GM12874 (cell line): ENCODE data around the gene ATP8A2.

Experiments
- TF ChIP-seq, protein P1 (sequence below): IDR thresholded peaks from 2 replicates; pipeline ENCODE4 v1.5.1; 2011; ENCODE audit warnings: low read depth, mild to moderate bottlenecking, control low read depth, low read length, moderate library complexity; ENCODE audit not compliant: insufficient read depth

Gene ATP8A2

DNA sequence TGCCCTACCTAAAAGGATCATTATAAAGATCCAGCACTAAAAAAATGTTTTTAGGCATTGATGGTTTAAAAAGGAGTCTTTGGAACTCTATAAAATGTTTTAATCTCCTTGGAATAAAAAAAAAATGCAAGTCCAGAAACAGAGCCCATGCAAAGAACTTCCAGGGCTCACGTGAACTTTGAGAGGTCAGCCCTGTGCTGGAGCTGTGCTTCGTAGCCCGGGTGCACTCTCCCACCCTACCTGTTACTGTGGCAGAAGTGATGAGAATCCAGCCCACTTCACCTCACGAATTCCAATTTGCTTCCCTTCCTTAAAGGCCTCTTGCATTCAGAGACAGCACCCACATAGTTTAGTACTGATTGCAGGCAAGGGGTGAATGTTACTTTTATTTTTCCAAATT lies 412.3 kb downstream of the ATP8A2 start:
- TF ChIP-seq, protein P1, sequence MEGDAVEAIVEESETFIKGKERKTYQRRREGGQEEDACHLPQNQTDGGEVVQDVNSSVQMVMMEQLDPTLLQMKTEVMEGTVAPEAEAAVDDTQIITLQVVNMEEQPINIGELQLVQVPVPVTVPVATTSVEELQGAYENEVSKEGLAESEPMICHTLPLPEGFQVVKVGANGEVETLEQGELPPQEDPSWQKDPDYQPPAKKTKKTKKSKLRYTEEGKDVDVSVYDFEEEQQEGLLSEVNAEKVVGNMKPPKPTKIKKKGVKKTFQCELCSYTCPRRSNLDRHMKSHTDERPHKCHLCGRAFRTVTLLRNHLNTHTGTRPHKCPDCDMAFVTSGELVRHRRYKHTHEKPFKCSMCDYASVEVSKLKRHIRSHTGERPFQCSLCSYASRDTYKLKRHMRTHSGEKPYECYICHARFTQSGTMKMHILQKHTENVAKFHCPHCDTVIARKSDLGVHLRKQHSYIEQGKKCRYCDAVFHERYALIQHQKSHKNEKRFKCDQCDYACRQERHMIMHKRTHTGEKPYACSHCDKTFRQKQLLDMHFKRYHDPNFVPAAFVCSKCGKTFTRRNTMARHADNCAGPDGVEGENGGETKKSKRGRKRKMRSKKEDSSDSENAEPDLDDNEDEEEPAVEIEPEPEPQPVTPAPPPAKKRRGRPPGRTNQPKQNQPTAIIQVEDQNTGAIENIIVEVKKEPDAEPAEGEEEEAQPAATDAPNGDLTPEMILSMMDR: no peak

DNA sequence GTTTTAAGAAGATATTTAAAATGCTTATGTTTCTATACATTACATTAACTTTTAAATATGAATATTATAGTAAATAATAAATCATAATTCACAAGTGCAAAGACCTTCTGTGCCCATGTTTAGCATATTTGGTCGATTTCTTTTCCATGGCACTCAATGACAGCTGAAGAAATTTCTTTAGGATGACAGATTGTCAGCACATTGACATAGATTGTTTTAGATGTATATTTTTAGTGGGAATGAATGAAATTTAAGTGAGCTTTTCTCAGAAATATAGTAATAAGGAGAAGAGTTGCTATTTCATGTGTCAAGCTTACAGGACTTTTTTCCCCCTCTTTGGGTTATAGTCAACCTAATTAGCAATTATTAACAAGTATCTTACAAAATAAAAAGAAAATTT lies 423.5 kb downstream of the ATP8A2 start:
- TF ChIP-seq, protein P1: no peak

DNA sequence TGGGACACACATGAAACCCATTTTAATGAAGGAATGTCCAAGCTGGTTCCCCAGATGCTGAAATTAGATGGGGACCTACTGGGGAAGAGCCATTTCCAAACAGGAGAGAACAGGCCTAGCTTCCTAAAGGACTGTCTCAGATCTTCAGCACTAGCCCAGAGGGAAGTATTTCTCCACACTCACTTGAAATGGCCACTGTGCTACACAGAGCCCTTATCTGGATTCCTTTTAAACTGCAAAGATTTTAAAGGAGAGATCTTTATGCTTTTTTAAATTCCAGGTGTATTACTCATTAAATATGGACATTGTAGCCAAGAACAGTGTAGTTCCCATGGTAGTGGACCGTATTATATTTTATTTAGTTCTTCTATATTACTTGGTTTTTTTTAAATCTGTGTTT lies 424.7 kb downstream of the ATP8A2 start:
- TF ChIP-seq, protein P1: no peak

GRCh38 chr13:25798998-25799397 lies 427.2 kb downstream of the ATP8A2 start:
- TF ChIP-seq, protein P1: no peak

DNA sequence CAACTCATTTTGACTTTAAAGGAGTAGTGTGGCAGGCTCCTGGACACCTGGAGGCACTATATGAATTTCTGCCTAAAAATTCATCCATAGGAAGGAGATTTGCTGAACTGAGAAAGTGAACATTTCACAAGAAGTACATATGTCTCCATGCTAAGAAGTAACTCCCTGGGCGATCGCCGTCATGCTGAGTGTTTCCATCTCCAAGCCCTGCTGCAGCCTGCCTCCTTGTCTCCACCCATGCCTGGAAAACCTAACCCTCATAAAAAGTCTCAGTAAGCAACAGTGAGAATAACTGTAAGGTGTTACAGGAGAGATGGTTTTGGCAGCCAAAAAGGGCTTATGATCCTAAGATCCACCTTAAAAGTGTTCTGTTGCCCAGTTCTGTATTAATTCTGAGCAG lies 428.7 kb downstream of the ATP8A2 start:
- TF ChIP-seq, protein P1: no peak

- TF ChIP-seq, protein P1: no peak
These were observed 430.8 kb downstream of the ATP8A2 start for GRCh38 chr13:25802579-25802978.

DNA sequence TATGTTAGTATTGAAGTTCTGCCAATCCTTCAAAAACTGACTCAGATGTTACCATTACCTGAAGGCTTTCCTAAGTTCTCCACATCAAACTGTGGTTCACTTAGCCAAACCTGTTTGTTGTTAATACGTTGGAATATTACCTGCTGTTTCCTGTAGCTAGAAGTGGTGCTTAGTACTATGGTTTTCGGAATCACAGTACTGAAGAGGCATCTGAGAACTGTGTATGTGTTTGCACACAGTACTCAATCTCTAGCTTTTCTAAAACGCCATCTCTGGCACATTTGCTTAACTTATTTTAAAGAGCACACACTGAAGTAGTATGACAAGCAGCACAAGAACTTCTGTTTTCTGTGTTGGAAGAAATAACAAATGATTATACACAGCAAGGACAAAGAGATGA lies 431.9 kb downstream of the ATP8A2 start:
- TF ChIP-seq, protein P1: no peak
